ENCODE results near the gene TMEM91.
"Not testable (repeated sequence)": the region's sequence is repeated elsewhere in the genome, so short reads cannot be mapped to it uniquely, and the experiment has no call there.

The TMEM91 gene

DNA sequence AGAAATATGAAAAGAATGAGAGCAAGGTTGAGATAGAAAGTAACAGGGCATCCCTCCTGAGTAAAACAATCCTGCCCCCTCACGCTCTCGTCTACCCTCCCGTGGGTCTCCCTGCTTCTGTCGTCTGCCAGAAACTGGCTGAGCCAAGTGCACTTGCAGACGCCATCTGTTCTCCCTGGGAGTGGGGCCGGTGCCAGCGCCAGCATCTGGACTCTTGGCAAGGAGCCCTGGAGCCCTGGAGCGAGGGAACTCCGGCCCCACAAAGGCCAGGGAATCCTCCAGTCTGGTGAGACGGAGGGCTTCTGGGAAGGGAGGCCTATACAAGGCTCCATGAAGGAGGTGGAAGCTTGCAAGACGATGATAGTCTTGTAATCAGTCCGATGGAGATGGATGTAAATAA, 2.3 kb upstream of the TMEM91 start:
- DNase-seq (ENCODE audit: low read depth in 2 of 3, low spot score in 1 of 3): no peak

- DNase-seq (ENCODE audit: low read depth in 2 of 3, low spot score in 1 of 3): no peak
These were observed 649 bp downstream of the TMEM91 start for GRCh38 chr19:41376998-41377365.

DNA sequence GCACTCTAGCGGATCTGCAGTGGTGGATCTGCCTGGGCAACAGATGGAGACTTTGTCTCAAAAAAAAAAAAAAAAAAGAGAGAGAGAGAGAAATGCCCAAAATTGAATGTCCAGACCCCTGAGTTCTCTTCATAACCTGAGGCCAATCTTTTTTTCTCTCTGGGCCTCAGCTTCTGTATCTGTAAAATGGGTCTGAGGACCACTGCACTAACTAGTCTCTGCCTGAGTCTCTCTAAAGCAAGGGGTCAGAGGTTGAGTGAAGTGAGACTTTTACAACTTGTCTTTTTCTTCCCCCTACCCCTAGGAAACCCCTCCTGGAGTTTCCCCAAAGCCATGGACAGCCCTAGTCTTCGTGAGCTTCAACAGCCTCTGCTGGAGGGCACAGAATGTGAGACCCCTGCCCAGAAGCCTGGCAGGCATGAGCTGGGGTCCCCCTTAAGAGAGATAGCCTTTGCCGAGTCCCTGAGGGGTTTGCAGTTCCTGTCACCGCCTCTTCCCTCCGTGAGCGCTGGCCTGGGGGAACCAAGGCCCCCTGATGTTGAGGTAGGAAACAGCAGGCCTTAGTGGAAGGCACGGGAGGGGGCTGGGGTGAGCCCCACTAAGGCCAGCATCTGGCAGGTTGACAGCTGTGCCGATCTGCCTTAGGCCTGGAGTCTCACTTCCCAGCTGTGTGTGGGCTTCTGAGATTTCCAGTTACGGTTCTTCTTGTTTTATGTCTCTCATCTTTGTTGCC, 1.8 kb downstream of the TMEM91 start:
- no peak for DNase-seq (ENCODE audit: low read depth in 2 of 3, low spot score in 1 of 3)

DNA sequence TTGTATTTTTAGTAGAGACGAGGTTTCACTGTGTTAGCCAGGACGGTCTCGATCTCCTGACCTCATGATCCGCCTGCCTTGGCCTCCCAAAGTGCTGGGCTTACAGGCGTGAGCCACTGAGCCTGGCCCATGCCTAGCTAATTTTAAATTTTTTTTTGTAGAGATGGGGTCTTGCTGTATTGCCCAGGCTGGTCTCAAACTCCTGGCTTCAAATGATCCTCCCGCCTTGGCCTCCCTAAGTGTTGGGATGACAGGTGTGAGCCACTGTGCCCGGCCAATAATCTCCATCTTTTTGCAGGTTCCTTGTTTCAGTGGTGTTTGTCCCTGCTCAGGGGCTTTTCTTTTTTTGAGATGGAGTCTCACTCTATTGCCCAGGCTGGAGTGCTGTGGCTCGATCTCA, 5.2 kb downstream of the TMEM91 start:
- not testable (repeated sequence) for DNase-seq (ENCODE audit: low read depth in 2 of 3, low spot score in 1 of 3)

DNA sequence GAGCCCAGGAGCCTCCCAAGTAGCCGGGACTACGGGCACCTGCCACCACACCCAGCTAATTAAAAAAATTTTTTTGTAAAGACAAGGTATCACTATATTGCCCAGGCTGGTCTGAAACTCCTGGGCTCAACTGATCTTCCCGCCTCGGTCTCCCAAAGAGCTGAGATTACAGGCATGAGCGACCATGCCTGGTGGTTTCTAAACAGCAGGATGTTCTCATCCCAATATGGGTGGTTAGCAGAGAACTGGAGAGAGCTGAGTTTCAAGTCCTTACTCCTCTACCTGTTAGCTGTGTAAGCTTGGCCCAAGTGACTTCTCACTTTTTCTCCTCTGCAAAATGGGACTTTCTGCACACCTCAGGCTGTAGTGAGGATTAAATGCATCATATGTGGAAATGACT, 8.0 kb downstream of the TMEM91 start:
- DNase-seq (ENCODE audit: low read depth in 2 of 3, low spot score in 1 of 3): no peak

GRCh38 chr19:41386442-41386841, 10.1 kb downstream of the TMEM91 start:
- no peak for DNase-seq (ENCODE audit: low read depth in 2 of 3, low spot score in 1 of 3)

DNA sequence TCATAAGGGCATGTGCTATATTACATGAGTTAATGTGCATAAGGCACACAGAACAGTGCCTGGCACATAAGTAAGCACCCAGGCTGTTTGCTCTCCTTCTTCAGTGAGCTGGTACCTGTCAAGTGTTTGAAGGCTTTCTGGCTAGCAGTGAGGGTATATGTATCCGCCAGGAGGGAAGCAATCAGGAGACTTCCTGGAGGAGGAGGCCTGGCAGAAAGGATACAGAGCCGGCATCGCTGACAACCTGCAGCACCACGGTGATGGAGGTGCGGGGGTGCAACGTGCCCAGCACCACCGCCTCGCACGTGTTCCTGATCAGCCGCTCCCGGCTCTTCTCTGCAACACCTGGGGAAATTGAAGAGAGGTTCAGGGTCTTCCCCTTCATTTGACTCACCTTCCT, 15.3 kb downstream of the TMEM91 start:
- no peak for DNase-seq (ENCODE audit: low read depth in 2 of 3, low spot score in 1 of 3)

- no peak for DNase-seq (ENCODE audit: low read depth in 2 of 3, low spot score in 1 of 3)
These were observed 16.4 kb downstream of the TMEM91 start for GRCh38 chr19:41392775-41393174.

DNA sequence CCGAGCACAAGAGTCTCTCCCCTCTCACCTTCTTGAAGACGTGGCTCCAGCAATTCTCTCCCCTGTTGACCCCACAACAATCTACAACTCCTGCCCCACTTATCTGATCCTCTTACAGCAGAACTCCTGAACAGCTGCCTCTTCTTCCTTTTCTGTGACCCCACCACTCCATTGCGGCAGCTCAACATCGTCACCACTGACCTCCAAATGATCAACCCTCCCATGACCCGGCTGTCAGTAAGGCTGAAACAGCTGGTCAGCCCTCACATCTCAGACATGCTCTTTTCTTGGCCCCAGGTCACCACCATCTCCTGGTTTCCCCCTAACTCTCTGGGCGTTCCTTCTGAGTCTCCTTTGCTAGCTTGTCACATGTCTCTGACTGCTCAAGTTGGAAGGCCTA, 19.0 kb downstream of the TMEM91 start:
- no peak for DNase-seq (ENCODE audit: low read depth in 2 of 3, low spot score in 1 of 3)

GRCh38 chr19:41397086-41398049, 21.0 kb downstream of the TMEM91 start, which contains the start of the genes BCKDHA and EXOSC5:
TSS of gene BCKDHA (plus strand) at chr19:41397818. CDS start at chr19:41397828, 10 bp downstream.
TSS of gene EXOSC5 (minus strand) at chr19:41397359. CDS start at chr19:41397328, 31 bp downstream.
- DNase-seq (ENCODE audit: low read depth in 2 of 3, low spot score in 1 of 3): peak; percentile 96 to 99 (median 99)

DNA sequence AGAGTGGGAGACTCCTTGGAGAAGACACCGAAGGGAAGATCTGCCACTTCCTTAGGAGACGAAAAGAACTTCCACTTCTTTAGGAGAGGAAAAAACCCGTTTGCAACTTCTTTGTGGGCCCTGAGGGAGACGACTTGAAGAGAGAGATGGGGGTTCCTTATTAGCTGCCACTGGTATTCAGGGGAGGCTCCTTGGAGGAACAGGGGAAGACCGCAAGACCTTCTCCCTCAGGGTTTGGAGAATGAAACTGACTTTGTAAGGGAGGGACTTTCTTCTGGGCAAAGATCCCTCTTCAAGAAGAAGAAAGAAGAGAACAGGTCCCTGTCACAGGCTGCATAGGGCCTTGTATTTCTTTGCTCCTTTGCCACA, 21.7 kb downstream of the TMEM91 start:
- no peak for DNase-seq (ENCODE audit: low read depth in 2 of 3, low spot score in 1 of 3)

DNA sequence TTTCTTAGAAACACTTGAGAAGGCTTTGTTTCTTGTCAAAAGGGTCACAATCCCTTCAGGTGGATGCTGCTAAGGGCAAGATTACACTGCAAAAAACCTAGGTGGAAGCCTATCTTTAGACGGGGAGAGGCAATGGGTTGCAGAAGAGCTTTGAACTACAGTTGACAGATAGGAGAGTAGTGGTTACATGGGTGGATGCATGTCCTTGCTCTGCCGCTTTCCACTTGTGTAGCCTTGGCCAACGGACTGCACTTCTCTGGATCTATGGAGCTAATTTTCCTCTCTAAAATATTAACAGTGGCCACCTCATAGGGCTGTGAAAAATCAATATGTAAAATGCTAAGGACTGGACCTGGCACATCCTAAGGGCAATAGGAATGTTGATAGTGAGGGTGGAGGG, 22.3 kb downstream of the TMEM91 start:
- DNase-seq (ENCODE audit: low read depth in 2 of 3, low spot score in 1 of 3): no peak

DNA sequence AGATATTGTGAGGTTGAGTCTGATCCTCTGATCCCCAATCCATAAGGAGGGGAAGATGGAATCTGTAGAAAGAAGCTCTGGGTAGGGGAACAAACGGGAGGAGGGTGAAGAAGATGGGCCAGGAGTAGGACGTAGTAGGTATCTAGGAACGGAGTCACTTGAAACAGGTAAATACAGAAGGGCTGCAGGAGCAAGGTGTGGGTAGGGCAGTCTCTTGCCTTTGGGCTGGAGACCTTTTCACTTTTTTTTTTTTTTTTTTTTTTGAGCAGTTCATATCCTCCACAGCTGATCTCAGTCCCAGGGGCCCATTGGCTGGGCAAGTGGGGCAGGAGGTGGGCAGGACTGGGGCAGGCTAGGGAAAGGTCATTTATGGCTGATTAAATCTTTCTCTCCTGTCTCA, 22.8 kb downstream of the TMEM91 start:
- DNase-seq (ENCODE audit: low read depth in 2 of 3, low spot score in 1 of 3): no peak

DNA sequence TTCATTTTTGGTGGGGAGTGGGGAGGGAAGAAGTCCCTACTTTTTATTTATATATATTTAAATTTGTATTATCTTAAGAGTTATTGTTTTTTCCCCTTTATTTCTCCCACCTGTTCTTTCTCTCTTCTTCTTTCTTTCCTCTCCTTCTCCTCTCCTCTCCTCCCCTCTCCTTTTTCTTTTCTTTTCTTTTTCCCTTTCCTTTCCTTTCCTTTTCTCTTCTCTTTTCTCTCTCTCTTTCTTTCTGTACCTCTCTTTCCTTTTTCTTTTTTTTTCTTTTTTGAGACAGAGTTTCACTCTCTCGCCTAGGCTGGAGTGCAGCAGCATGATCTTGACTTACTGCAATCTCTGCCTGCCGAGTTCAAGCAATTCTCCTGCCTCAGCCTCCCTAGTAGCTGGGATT, 23.2 kb downstream of the TMEM91 start:
- DNase-seq (ENCODE audit: low read depth in 2 of 3, low spot score in 1 of 3): no peak

- DNase-seq (ENCODE audit: low read depth in 2 of 3, low spot score in 1 of 3): no peak
These were observed 25.1 kb downstream of the TMEM91 start for GRCh38 chr19:41401483-41401882.

DNA sequence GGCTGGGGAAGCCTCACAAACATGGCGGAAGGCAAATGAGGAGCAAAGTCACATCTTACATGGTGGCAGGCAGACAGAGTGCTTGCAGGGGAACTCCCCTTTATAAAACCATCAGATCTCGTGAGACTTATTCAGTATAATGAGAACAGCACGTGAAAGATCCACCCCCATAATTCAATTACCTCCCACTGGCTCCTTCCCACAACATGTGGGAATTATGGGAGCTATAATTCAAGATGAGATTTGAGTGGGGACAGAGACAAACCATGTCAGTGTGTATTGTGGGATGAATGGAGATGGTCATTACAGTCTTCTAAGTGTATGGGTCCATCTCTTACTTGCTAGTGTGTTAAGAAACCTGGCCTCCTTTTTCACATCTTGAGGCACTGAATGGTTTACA, 25.7 kb downstream of the TMEM91 start:
- no peak for DNase-seq (ENCODE audit: low read depth in 2 of 3, low spot score in 1 of 3)

DNA sequence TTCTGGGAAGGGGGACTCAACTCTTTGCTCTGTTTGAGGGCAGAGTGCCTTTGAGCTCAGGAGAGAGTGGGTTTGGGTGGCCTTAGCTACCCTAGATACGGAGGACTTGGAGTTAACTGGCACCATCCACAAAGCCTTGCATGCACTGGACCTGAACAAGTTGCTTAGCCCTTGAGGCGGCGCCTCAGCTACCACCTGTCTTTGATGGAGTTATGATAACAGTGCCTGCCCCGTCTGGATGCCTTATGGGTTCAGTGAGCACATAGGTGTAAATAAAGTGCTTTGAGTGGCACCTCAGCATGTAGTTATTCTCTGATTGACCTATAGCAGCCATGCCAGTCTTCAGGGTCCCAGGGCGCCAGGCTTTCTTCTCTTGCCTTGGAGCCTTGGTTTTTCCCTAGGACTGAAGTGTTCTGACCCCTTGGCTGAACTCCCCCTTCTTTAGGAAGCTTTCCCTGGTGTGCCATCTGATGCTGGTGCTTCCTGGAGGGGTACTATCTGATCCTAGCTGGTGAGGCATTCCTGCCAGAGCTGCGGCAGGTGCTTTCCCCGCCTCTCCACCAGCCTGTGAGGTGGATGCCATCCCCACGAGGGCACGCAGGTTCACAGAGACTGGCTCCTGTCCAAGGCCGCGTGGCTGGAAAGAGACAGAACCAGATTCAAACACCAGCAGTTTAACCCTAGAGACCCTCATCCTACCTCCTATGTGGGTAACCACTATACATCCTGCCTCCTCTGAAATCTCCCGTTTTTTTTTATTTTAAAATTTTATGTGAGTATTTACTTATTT, 27.0 kb downstream of the TMEM91 start:
- no peak for DNase-seq (ENCODE audit: low read depth in 2 of 3, low spot score in 1 of 3)

- DNase-seq (ENCODE audit: low read depth in 2 of 3, low spot score in 1 of 3): no peak
These were observed 29.4 kb downstream of the TMEM91 start for GRCh38 chr19:41405776-41406175.

- no peak for DNase-seq (ENCODE audit: low read depth in 2 of 3, low spot score in 1 of 3)
These were observed 30.9 kb downstream of the TMEM91 start for GRCh38 chr19:41407271-41407670.

GRCh38 chr19:41408256-41408655, 31.9 kb downstream of the TMEM91 start:
- DNase-seq (ENCODE audit: low read depth in 2 of 3, low spot score in 1 of 3): no peak

DNA sequence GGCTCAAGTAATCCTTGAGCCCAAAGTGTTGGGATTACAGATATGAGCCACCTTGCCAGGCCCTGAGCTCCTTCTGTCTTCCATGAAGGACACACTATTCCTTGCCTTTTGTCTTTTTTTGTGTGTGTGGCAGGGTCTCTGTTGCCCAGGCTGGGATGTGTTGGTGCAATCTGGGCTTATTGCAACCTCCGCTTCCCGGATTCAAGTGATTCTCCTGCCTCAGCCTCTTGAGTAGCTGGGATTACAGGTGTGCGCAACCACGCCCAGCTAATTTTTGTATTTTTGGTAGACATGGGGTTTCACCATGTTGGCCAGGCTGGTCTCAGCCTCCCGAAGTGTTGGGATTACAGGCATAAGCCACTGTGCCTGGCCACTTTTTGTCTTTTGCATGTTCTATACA, 32.5 kb downstream of the TMEM91 start:
- DNase-seq (ENCODE audit: low read depth in 2 of 3, low spot score in 1 of 3): not testable (repeated sequence)
